GM12878 (cell line): ENCODE measurements around the gene EPAS1. TPM values are rescaled to one million over a fixed set of nuclear protein-coding genes. Genes with fewer than 3 reads are reported as not detected.

Experiments
- ATAC-seq: fragments of 200-7000 bp; cut with Tn5 transposase; 3 replicates; pipeline ENCODE4 v1.9.1; 2020; ENCODE audit warnings: mild to moderate bottlenecking, moderate library complexity
- BruUV-seq: library from RNA; stranded (reverse); fragments of 400-500 nt; replicated peaks from 2 replicates; lab custom pipeline; 2021; lab: Mats Ljungman, UMichigan
- CTCF ChIA-PET: fragments of 300-600 bp; sonication (Branson Sonifier 250); formaldehyde crosslinking; extraction: SDS; loops from one replicate; lab custom pipeline; 2021; ENCODE audit warnings: inconsistent platforms; lab: Yijun Ruan, JAX
- POLR2A ChIA-PET: fragments of 350-600 bp; formaldehyde crosslinking; extraction: SDS; loops from one replicate; lab custom pipeline; 2021; ENCODE audit warnings: inconsistent platforms; lab: Charles Lee
- RAD21 ChIA-PET: fragments of 300-600 bp; sonication (Branson Sonifier 250); formaldehyde crosslinking; loops from one replicate; lab custom pipeline; 2023; ENCODE audit warnings: antibody characterized with exemption; ENCODE audit not compliant: unreplicated experiment; lab: Charles Lee
- SMC1A ChIA-PET: fragments of 300-600 bp; sonication (Branson Sonifier 250); formaldehyde crosslinking; loops from one replicate; lab custom pipeline; 2023; ENCODE audit not compliant: unreplicated experiment, uncharacterized antibody; lab: Charles Lee
- DNase-seq: peaks from one replicate; pipeline ENCODE4 v3.0.0-alpha.2; 2011; ENCODE audit warnings: low read depth, low spot score
- FAIRE-seq: peaks from 3 replicates; lab custom pipeline; 2011; peaks lifted over from hg19 to GRCh38; lab: Jason Lieb, UNC
- H2AFZ ChIP-seq: 2 replicates; pipeline ENCODE4 v1.6.0; 2011; ENCODE audit warnings: low read depth, low read length, control low read depth; ENCODE audit not compliant: control insufficient read depth
- H3K27ac ChIP-seq: 2 replicates; pipeline ENCODE4 v1.5.1; 2011; ENCODE audit warnings: control low read depth; ENCODE audit not compliant: control insufficient read depth, insufficient read depth
- H3K27me3 ChIP-seq, 2 experiments: replicated peaks in 1 of 2; 2 replicates each; pipeline versions ENCODE4 v1.6.0 to v1.6.1; 2011; ENCODE audit warnings: low read length in 1 of 2; ENCODE audit not compliant: control insufficient read depth in 2 of 2, insufficient read depth in 2 of 2
- H3K36me3 ChIP-seq, 2 experiments: 2 replicates each; pipeline ENCODE4 v1.5.1; 2011; ENCODE audit warnings: low read length in 1 of 2; ENCODE audit not compliant: control insufficient read depth in 2 of 2, insufficient read depth in 2 of 2
- H3K4me1 ChIP-seq: 2 replicates; pipeline ENCODE4 v1.6.1; 2011; ENCODE audit warnings: mild to moderate bottlenecking, low read length, moderate library complexity, mixed read lengths; ENCODE audit not compliant: control insufficient read depth, insufficient read depth
- H3K4me2 ChIP-seq: 2 replicates; pipeline ENCODE4 v1.6.0; 2011; ENCODE audit warnings: control low read depth; ENCODE audit not compliant: control insufficient read depth, insufficient read depth
- H3K4me3 ChIP-seq: fragments of 200-600 bp; sonication (generic); 2 replicates; pipeline ENCODE4 v1.5.1; 2016
- H3K79me2 ChIP-seq: 2 replicates; pipeline ENCODE4 v1.6.0; 2011; ENCODE audit warnings: low read length; ENCODE audit not compliant: control insufficient read depth, insufficient read depth
- H3K9ac ChIP-seq: 2 replicates; pipeline ENCODE4 v1.8.0; 2011; ENCODE audit warnings: low read length, control low read depth, mixed read lengths; ENCODE audit not compliant: control insufficient read depth, insufficient read depth
- H3K9me3 ChIP-seq: replicated peaks from 3 replicates; pipeline ENCODE4 v1.5.1; 2011; ENCODE audit warnings: mild to moderate bottlenecking, low read length; ENCODE audit not compliant: control insufficient read depth, insufficient read depth
- H4K20me1 ChIP-seq: 2 replicates; pipeline ENCODE4 v1.6.0; 2011; ENCODE audit not compliant: control insufficient read depth, insufficient read depth
- ATF7 ChIP-seq: fragments of 450-650 bp; IDR thresholded peaks from 2 replicates; pipeline ENCODE4 v1.6.1; 2016; ENCODE audit warnings: low read depth, mild to moderate bottlenecking
- MEF2B ChIP-seq: fragments of 450-650 bp; IDR thresholded peaks from 2 replicates; pipeline ENCODE4 v1.6.1; 2018; ENCODE audit warnings: mild to moderate bottlenecking, moderate library complexity; ENCODE audit not compliant: partially characterized antibody, poor library complexity, severe bottlenecking
- PAX5 ChIP-seq: IDR thresholded peaks from 2 replicates; pipeline ENCODE4 v1.6.1; 2011; ENCODE audit warnings: low read depth, low read length, borderline replicate concordance
- WGBS: methylation state at CpG from one replicate; pipeline ENCODE4 v1.1.6; 2016; ENCODE audit warnings: low lambda C conversion rate; ENCODE audit not compliant: insufficient replicate concordance, insufficient coverage; ENCODE audit errors: missing lambda C conversion rate; 5-methylcytosine and 5-hydroxymethylcytosine counted together
- in situ Hi-C: fragments of 300-500 bp; cut with MboI; formaldehyde crosslinking; loops from 9 replicates; pipeline ENCODE4 v1.14.3; 2018; ENCODE audit warnings: mixed read lengths
- intact Hi-C: fragments of 100-400 bp; cut with micrococcal nuclease; formaldehyde crosslinking; loops from one replicate; pipeline ENCODE4 v1.14.2; 2022; ENCODE audit not compliant: unreplicated experiment
- polyA plus RNA-seq, 11 experiments: library from polyadenylated mRNA; depleted of rRNA in 4 of 11; unstranded in 6 of 11; stranded (reverse) in 5 of 11; fragments of >200 nt; fragmentation: Nextera tagmentation in 4 of 11; fragmentation: Illumina TruSeq in 1 of 11; extraction: Ambion mirVana in 4 of 11; extraction: Trizol in 1 of 11; gene quantifications; 1 replicate in 1 of 11; 2 replicates in 10 of 11; pipeline versions ENCODE4 v1.2.1 to v1.2.3, GENCODE V29; 2011 to 2016; ENCODE audit warnings: inconsistent platforms in 2 of 11, missing spikeins in 2 of 11, low read depth in 1 of 11
- total RNA-seq, 4 experiments: library from RNA; depleted of rRNA in 3 of 4; stranded (reverse); fragments of >200 nt in 3 of 4; fragmentation: Illumina TruSeq in 1 of 4; extraction: Trizol in 1 of 4; gene quantifications; 2 replicates each; pipeline versions ENCODE4 v1.2.1 to v1.2.3, GENCODE V29; 2013 to 2021

The EPAS1 gene
- total and polyA plus RNA-seq, 10 of the 15 experiments (the other 5 are each of a cell fraction or from before 2014, with no cell fraction given): 0.11 to 22.0 (median 1.3) TPM; not detected in 1

DNA sequence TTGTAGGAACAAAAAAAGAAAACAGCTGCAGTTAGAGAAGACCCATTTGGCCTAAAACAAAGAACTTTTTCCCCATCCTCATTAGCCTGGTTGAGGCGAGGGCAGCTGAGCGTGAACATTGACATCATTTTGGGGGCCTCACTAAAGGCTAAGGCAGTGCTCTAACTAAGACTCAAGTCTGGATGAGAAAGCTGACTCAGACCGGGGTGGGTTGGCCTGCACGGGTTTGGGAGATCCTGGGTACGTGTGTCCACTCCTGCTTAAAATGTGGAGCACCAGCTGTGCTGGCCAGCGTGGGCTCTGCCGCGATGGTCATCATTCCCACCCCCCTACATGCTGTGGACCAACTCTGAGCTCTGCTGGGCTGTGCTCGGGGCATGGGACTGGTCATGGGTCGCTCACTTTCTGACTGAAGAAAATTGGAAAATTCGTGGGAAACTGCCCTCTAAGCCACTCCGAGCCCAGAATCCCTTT, 96.2 kb downstream of the EPAS1 start:
- BruUV-seq: no TSS peak
- POLR2A ChIA-PET: no interaction called here
- H3K9me3 ChIP-seq: no peaks in the 10 kb centered on the region
- no peak overlapping the region for H3K27ac ChIP-seq
- peaks cover 0 to under 1% of the 10 kb centered on the region in 2 experiments; a peak in 2 of 4 replicates for H3K27me3 ChIP-seq
- TF ChIP-seq PAX5 (peak; percentile 49; the same call in 1 of the 2 replicates), ATF7 (no peak)
- no peak overlapping the region for H3K4me2 ChIP-seq
- no peak overlapping the region for H2AFZ ChIP-seq
- intact Hi-C loops: no loop called here
- no peak overlapping the region for H3K9ac ChIP-seq
- no peaks in the 10 kb centered on the region for H3K36me3 ChIP-seq
- no peaks in the 10 kb centered on the region for H4K20me1 ChIP-seq
- CTCF ChIA-PET: interaction anchor here (0.6 to 2.5 kb wide), 3 partner anchors 11 to 456 kb away, joined by 4 to 7 read pairs (median 4); no protein-coding TSS in a partner anchor
- WGBS: 28% methylated on average over 12 of the region's 12 CpGs
- DNase-seq: no peak
- SMC1A ChIA-PET: interaction anchor here (0.6 to 2.7 kb wide), 5 partner anchors 27 to 167 kb away, joined by 3 to 10 read pairs (median 3); no protein-coding TSS in a partner anchor
- no peaks in the 10 kb centered on the region for H3K4me1 ChIP-seq
- no peak for FAIRE-seq
- in situ Hi-C loops: no loop called here
- peak; percentile 61 for ATAC-seq
- RAD21 ChIA-PET: interaction anchor here (1.0 to 1.3 kb wide), 3 partner anchors 27 to 69 kb away, joined by 3 read pairs; no protein-coding TSS in a partner anchor
- H3K4me3 ChIP-seq: no peak overlapping the region
- H3K79me2 ChIP-seq: no peaks in the 10 kb centered on the region

DNA sequence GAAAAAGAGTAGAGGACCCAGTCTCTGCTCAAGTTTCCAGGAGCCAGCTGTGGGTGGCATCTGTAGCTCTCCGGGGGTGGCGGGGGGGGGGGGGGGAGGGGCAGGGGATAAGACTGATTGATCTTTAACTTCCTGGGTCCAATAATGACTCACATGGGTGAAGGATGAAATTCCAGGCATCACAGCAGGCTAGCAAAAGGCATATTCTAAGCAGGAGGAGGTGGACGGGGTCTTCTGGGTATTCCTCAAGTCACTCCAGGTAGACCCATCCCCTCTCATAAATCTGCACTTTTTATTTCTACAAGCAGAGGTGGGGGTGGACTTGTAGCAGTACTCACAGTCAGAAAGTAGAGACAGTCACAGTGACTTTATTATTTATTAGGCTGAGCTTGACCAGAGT, 96.7 kb downstream of the EPAS1 start:
- intact Hi-C loops: no loop called here
- ChIA-PET CTCF (interaction anchor here (0.9 to 2.5 kb wide), 3 partner anchors 12 to 383 kb away, joined by 4 to 7 read pairs (median 5); no protein-coding TSS in a partner anchor), RAD21 (interaction anchor here (1.0 kb wide), 2 partner anchors 27 to 68 kb away, joined by 3 read pairs; no protein-coding TSS in a partner anchor), POLR2A (interaction anchor here (0.6 kb wide), 1 partner anchor 330 kb away, joined by 3 read pairs; no protein-coding TSS in a partner anchor)
- Histone ChIP-seq H3K79me2 (no peaks in the 10 kb centered on the region), H2AFZ (no peak overlapping the region), H3K9me3 (no peaks in the 10 kb centered on the region), H3K36me3 (no peaks in the 10 kb centered on the region), H4K20me1 (no peaks in the 10 kb centered on the region), H3K4me1 (no peaks in the 10 kb centered on the region), H3K27ac (no peak overlapping the region)
- in situ Hi-C loops: no loop called here
- FAIRE-seq (no peak), ATAC-seq (no peak), DNase-seq (no peak)
- WGBS: 40% methylated on average over 2 of the region's 3 CpGs
- TF ChIP-seq MEF2B: no peak
- TF ChIP-seq, all 136 proteins: peak for 0
- H3K27me3 ChIP-seq: peaks cover 0 to under 1% of the 10 kb centered on the region in 2 experiments; a peak in 2 of 4 replicates
- no peak overlapping the region for H3K4me3 ChIP-seq
- SMC1A ChIA-PET: interaction anchor here (0.6 to 2.7 kb wide), 6 partner anchors 19 to 166 kb away, joined by 3 to 10 read pairs (median 3); no protein-coding TSS in a partner anchor
- no peak overlapping the region for H3K9ac ChIP-seq
- BruUV-seq: no TSS peak
- no peak overlapping the region for H3K4me2 ChIP-seq
